ENCODE results near the gene LAMA2.

LAMA2 gene

DNA sequence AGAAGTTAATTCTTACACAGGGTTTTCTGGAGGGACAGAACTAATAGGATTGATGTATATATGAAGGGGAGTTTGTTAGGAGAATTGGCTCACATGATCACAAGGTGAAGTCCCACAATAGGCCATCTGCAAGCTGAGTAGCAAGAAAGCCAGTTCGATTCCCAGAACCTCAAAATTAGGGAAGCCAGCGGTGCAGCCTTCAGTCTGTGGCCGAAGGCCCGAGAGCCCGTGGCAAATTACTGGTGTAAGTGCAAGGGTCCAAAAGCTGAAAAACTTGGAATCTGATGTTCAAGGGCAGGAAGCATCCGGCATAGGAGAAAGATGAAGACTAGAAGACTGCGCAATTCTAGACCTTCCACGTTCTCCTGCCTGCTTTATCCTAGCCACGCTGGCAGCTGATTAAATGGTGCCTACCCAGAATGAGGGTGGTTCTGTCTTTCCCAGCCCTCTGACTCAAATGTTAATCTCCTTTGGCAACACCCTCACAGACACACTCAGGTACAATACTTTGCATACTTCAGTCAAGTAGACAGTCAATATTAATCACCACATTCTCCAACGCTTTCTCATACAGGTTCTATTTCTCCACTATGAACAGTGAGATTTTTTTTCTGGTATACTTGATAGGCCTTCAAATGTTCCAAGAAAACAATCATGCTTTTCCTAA lies 357.0 kb downstream of the LAMA2 start:
- DNase-seq (ENCODE audit: low spot score) = no peak
- TF ChIP-seq, protein P1, sequence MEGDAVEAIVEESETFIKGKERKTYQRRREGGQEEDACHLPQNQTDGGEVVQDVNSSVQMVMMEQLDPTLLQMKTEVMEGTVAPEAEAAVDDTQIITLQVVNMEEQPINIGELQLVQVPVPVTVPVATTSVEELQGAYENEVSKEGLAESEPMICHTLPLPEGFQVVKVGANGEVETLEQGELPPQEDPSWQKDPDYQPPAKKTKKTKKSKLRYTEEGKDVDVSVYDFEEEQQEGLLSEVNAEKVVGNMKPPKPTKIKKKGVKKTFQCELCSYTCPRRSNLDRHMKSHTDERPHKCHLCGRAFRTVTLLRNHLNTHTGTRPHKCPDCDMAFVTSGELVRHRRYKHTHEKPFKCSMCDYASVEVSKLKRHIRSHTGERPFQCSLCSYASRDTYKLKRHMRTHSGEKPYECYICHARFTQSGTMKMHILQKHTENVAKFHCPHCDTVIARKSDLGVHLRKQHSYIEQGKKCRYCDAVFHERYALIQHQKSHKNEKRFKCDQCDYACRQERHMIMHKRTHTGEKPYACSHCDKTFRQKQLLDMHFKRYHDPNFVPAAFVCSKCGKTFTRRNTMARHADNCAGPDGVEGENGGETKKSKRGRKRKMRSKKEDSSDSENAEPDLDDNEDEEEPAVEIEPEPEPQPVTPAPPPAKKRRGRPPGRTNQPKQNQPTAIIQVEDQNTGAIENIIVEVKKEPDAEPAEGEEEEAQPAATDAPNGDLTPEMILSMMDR (IDR thresholded peaks at IDR 0.05; ENCODE audit: extremely low read depth, missing control alignments) = no peak

DNA sequence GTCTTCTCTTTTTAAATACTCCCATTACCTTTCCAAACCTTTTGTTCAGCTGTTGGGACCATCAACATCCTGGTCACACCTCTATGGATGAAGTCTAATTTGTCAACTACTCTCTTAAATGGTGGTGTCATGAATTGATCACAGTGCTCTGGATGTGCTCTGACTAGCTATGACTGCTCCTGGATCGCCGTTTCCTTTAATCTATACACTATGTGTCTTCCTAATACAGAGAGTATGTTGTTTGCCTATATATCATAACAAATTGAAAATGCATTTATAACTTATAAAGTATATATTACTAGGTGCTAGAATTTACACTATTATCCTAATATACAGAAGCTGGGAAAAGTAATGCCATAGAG lies 357.5 kb downstream of the LAMA2 start:
- no peak for DNase-seq (ENCODE audit: low spot score)
- TF ChIP-seq, protein P1 (IDR thresholded peaks at IDR 0.05; ENCODE audit: extremely low read depth, missing control alignments) = no peak

DNA sequence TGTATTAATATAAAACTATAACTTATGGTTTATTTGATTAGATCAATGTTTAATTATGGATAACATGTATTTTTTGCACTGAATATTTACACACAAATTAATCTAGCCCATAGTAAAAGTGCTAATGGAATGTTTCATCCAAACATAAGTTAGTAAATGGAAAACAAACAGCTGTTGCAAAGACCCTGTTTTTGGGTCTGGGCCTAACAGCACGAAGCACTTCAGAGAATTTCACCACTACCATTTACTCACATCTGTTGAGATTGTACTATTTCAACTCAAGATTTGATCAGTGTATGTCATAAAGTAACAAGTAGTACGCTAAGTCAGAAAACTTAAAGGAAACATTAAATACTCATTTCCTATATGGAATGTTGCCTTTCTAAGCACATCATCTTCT lies 359.6 kb downstream of the LAMA2 start:
- no peak for DNase-seq (ENCODE audit: low spot score)
- TF ChIP-seq, protein P1 (IDR thresholded peaks at IDR 0.05; ENCODE audit: extremely low read depth, missing control alignments) = no peak

DNA sequence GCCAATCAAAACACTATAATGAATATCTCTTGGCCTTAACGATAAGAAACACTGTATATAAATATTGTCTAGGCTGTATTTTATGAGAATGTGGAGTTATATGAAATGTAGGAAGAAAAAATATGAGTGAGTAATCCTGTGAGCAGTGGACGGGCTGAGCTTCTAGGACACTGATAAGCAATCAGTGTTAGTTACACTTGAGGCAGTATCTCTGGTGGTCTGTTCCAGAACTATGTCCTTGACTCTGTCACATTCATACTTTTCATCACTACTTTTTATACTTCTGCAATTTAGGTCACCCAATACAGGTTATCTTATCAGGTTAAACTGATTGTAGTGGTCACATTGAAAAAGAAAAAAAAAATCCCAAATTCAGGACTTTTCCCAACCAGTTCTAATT lies 360.4 kb downstream of the LAMA2 start:
- TF ChIP-seq, protein P1 (IDR thresholded peaks at IDR 0.05; ENCODE audit: extremely low read depth, missing control alignments) = no peak
- DNase-seq (ENCODE audit: low spot score) = no peak

DNA sequence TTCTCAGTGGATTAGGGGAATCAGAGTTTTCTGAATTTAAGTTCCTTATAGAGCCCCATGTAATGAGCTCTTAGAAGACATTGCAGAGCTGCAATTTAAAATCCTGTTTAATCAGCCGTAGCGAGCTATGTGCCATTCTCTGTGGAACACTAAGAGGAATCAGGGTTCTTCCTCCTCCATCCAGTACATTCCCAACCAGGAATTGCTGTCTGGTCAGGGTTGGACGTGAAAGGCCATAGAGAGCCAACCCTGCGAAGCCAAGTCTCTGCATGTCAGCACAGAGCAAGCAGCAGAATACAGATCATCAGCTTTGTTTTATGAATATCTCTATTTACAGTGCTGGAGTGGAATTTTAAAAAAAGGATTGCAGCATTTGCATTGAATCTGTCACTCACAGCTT lies 366.0 kb downstream of the LAMA2 start:
- TF ChIP-seq, protein P1 (IDR thresholded peaks at IDR 0.05; ENCODE audit: extremely low read depth, missing control alignments) = no peak
- DNase-seq (ENCODE audit: low spot score) = no peak

DNA sequence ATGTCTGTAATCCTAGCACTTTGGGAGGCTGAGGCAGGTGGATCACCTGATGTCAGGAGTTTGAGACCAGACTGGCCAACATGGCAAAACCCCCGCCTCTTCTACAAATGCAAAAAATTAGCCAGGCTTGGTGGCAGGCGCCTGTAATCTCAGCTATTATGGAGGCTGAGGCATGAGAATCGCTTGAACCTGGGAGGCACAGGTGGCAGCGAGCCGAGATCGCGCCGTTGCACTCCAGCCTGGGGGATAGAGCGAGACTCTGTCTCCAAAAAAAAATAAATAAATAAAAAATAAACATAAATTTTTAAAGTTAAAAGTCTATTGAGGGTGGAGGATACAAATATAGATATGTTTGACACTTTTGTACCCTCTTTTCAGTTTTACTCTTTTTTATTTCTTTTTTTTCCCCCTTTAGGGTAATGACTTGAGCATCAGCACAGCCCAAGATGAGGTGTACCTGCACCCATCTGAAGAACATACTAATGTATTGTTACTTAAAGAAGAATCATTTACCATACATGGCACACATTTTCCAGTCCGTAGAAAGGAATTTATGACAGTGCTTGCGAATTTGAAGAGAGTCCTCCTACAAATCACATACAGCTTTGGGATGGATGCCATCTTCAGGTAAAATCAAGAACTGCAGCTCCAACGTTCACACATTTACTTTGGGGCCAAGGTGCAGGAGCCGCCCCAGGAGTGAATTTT lies 368.9 kb downstream of the LAMA2 start:
- TF ChIP-seq, protein P1 (IDR thresholded peaks at IDR 0.05; ENCODE audit: extremely low read depth, missing control alignments) = peak; percentile 75
- peak; percentile 34 for DNase-seq (ENCODE audit: low spot score)

DNA sequence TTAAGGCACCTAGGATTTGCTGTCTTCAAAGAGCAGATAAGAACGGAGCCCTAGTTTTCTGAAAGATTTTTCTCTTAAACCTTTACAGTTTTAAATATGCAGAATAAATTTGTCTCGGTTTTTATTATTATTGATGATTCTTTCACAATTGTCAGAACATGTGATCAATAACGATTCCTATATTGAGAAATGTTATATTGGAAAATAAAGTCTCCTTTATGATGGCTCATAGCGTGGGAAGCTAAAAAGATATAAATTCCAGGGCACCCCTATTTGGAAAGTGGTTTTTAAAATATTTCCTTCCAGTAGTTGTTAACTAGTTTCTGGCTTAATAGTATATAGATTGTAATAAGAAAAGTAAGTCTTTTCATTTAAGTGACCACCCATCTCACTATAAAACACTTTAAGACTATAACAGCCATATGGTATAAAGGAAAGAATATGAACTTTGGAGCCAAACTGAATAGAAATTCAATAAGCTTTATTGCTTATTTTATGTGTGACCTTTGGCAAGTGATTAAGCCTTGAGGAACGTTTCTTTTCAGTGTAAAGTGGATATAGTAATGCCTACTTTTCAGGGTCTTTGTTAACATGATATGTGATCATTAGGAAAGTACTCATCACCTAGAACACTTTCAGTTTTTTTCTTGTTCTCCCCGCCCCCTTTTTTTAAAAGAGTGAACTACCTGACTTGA lies 369.6 kb downstream of the LAMA2 start:
- TF ChIP-seq, protein P1 (IDR thresholded peaks at IDR 0.05; ENCODE audit: extremely low read depth, missing control alignments) = no peak
- no peak for DNase-seq (ENCODE audit: low spot score)
